Ovary (tissue), 9 donors: ENCODE measurements around the gene YIPF1. TPM values are rescaled to one million over a fixed set of nuclear protein-coding genes. Genes with fewer than 3 reads are reported as not detected.

Experiments used
- DNase-seq, 5 donors: peaks; one replicate each; pipeline ENCODE4 v3.0.0-alpha.2; 2019 to 2020
- H3K27ac ChIP-seq, 2 donors: fragments of 200-600 bp; one replicate each; pipeline versions ENCODE4 v1.5.1 to v1.8.0; 2019 to 2022
- H3K27me3 ChIP-seq: fragments of 200-600 bp; one replicate; pipeline ENCODE4 v1.8.0; 2022
- H3K36me3 ChIP-seq: fragments of 200-600 bp; sonication (generic); one replicate; pipeline ENCODE4 v1.5.1; 2019
- H3K4me1 ChIP-seq: one replicate; pipeline ENCODE4 v1.8.1; 2013; ENCODE audit warnings: mild to moderate bottlenecking, moderate library complexity; ENCODE audit not compliant: insufficient read depth
- H3K4me3 ChIP-seq: fragments of 200-600 bp; sonication (generic); one replicate; pipeline ENCODE4 v1.5.1; 2017
- H3K9me3 ChIP-seq, 2 donors: fragments of 200-600 bp in 1 of 2; sonication (generic) in 1 of 2; one replicate each; pipeline versions ENCODE4 v1.5.1 to v1.8.1; 2013 to 2019; ENCODE audit warnings: mild to moderate bottlenecking in 1 of 2, moderate library complexity in 1 of 2
- CTCF ChIP-seq, 3 donors: fragments of 450-650 bp in 2 of 3; fragments of 200-600 bp in 1 of 3; IDR thresholded peaks; one replicate each; pipeline versions ENCODE4 v1.5.1 to v1.8.0; 2016 to 2022; ENCODE audit warnings: antibody characterized with exemption in 3 of 3, mild to moderate bottlenecking in 1 of 3
- EP300 ChIP-seq: sonication (generic); formaldehyde crosslinking; IDR thresholded peaks from one replicate; pipeline ENCODE4 v1.6.1; 2017; ENCODE audit warnings: antibody characterized with exemption
- POLR2A ChIP-seq: fragments of 450-650 bp; IDR thresholded peaks from one replicate; pipeline ENCODE4 v1.6.1; 2017; ENCODE audit warnings: antibody characterized with exemption, mild to moderate bottlenecking, moderate library complexity
- WGBS, 3 donors: extraction: QIAGEN DNeasy Blood & Tissue Kit in 1 of 3; methylation state at CpG; one replicate each; pipeline versions ENCODE4 v1.1.5 to v1.1.7; 2013 to 2017; 5-methylcytosine and 5-hydroxymethylcytosine counted together
- intact Hi-C, 4 donors: fragments of 100-400 bp; cut with DNase I; formaldehyde crosslinking; loops; one replicate each; pipeline versions ENCODE4 v1.11.0 to v1.15.1; 2022 to 2023
- polyA plus RNA-seq, 2 donors: library from polyadenylated mRNA; stranded (reverse); fragments of 200-250 nt in 1 of 2; fragments of 350-450 nt in 1 of 2; fragmentation: Illumina TruSeq in 1 of 2; extraction: RNeasy Lipid Tissue Mini Kit (QIAGEN cat#74804) in 1 of 2; gene quantifications; one replicate each; pipeline ENCODE4 v1.2.3, GENCODE V29; 2013 to 2014
- total RNA-seq, 7 donors: library from RNA; depleted of rRNA in 2 of 7; stranded (reverse); fragments of >200 nt in 2 of 7; fragmentation: NEBNext Ultra II Directional in 3 of 7; extraction: Animal tissue kit (Norgen Biotek cat#: 25700) in 3 of 7; gene quantifications; one replicate each; pipeline versions ENCODE4 v1.1.0 to v1.2.4, GENCODE V29; 2016 to 2023
- donor health status: DM: no; HTN: no; CAD: no; lungs with moderate emphysema.
- donor health status: DM: no; HTN: no; CAD: no.
- donor health status: Bipolar disorder and iron deficiency.
- donor health status: DM: yes; HTN: yes; CAD: no.
- donor health status: DM: no; HTN: no; CAD: no.
- donor health status: DM: yes; HTN: yes; CAD: no.

YIPF1 gene
- total and polyA plus RNA-seq, 9 donors: 11.5 to 47.8 (median 18.3) TPM

- 68 to 74% (median 69%) methylated on average over 7 of the region's 7 CpGs for WGBS, 3 donors
- intact Hi-C loops: loop anchor here in 3 of 4 donors (5.0 to 10.0 kb wide), 4 partner anchors 632 to 952 kb away; partner anchors contain the start of gene TTC22 (in 1 of the 3)
- H3K36me3 ChIP-seq: no peaks in the 10 kb centered on the region
Observed at GRCh38 chr1:53862507-53862906, 27.1 kb downstream of the YIPF1 start.

GRCh38 chr1:53860967-53861411 lies 28.6 kb downstream of the YIPF1 start:
- Histone ChIP-seq H3K4me3 (no peak overlapping the region), H3K4me1 (no peaks in the 10 kb centered on the region), H3K27ac (no peak overlapping the region), H3K27me3 (no peaks in the 10 kb centered on the region), H3K9me3 (no peaks in the 10 kb centered on the region), H3K36me3 (no peaks in the 10 kb centered on the region)
- DNase-seq: peak in 3 of 5 donors; percentile 26 to 37 (median 35)
- TF ChIP-seq CTCF (IDR thresholded peaks at IDR 0.05) (peak; percentile 44 to 53 (median 49)), EP300 (no peak)
- intact Hi-C loops: loop anchor here in 3 of 4 donors (5.0 to 10.0 kb wide), 4 partner anchors 634 to 954 kb away; partner anchors contain the start of gene TTC22 (in 1 of the 3)

More at GRCh38 chr1:53862507-53862906, 27.1 kb downstream of the YIPF1 start:
- no peak overlapping the region for H3K4me3 ChIP-seq
- H3K27me3 ChIP-seq: no peaks in the 10 kb centered on the region
- no peaks in the 10 kb centered on the region for H3K4me1 ChIP-seq
- no peak for TF ChIP-seq CTCF (IDR thresholded peaks at IDR 0.05)
- no peak for TF ChIP-seq POLR2A
- TF ChIP-seq EP300: no peak
- no peaks in the 10 kb centered on the region for H3K9me3 ChIP-seq
- no peak for DNase-seq
- no peak overlapping the region for H3K27ac ChIP-seq

DNA sequence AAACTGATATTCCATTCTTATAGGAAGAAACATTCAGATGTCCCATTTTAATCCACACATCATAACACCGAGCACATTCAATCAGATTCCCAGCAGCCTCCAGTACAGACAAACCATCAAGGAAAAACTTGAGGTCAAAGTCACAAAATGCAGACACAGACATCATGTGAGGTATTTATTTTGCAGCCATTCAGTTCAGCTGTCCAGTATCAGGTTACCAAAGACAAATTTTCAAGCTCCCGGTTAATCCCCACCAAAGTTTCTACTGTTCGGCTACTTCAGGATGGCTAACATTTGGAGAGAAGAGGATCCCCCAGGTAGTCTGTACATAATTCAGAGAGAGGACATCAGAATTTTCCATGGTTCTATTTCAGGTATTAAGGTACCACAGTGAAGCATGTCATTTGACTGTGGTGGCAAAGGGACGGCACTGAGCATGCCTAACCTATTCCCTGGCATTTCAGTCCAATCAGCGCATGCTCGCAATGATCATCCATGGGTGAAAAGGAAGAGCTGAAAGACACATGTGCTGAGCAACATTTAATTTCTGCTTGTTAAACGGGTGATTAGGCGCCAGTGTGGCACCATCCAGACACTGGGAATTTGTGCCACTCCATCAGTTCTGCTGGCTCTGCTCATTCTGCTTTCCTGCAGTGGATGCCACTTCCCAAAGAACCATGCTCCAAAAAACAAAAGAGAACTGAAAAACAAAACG lies 37.9 kb downstream of the YIPF1 start:
- Histone ChIP-seq H3K4me3 (no peak overlapping the region), H3K27ac (no peak overlapping the region), H3K36me3 (no peaks in the 10 kb centered on the region), H3K9me3 (no peaks in the 10 kb centered on the region), H3K27me3 (no peaks in the 10 kb centered on the region), H3K4me1 (no peaks in the 10 kb centered on the region)
- intact Hi-C loops: loop anchor here in 2 of 4 donors (10.0 kb wide), 2 partner anchors 103 to 953 kb away; partner anchors contain the start of gene TTC22 (in 1 of the 2)
- TF ChIP-seq POLR2A (no peak), CTCF (IDR thresholded peaks at IDR 0.05) (no peak), EP300 (no peak)
- DNase-seq: no peak
- WGBS, 3 donors: 83 to 89% (median 88%) methylated on average over 9 of the region's 9 CpGs

DNA sequence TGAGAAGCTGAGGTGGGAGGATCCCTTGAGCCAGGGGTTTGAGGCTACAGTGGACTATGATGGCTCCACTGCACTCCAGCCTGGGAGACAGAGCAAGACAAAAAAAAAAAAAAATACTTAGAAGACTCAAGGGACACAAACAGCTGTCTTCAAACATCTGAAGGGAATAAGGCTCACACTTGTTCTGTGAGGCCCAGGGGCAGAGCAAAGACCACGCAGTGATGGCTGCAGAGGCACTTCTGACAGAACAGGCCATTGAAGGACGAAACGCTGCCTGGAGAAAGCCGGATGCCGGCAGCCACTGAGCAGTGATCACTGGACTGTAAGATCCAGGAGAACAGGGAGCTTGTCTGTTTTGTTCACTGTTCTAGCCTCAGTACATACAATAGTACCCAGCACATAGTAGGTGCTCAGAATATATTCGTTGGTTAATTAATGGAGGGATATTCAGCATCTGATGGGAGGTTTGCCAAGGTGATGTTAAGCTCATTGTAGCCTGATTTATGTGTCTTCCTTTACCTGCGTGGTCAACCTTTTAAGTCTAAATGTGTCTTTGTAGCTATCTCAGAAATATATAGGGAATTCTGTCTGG lies 39.4 kb downstream of the YIPF1 start:
- no peak for DNase-seq
- Histone ChIP-seq H3K36me3 (no peaks in the 10 kb centered on the region), H3K4me3 (no peak overlapping the region), H3K4me1 (no peaks in the 10 kb centered on the region), H3K27ac (no peak overlapping the region), H3K9me3 (no peaks in the 10 kb centered on the region), H3K27me3 (no peaks in the 10 kb centered on the region)
- WGBS, 3 donors: 84 to 88% (median 86%) methylated on average over 7 of the region's 7 CpGs
- intact Hi-C loops: loop anchor here in 2 of 4 donors (10.0 kb wide), 2 partner anchors 105 to 955 kb away; partner anchors contain the start of gene TTC22 (in 1 of the 2)
- TF ChIP-seq CTCF (IDR thresholded peaks at IDR 0.05) (no peak), EP300 (no peak), POLR2A (no peak)
